ENCODE results near the gene TRMT6.

Gene TRMT6

GRCh38 chr20:5899444-5899843 lies 50.9 kb downstream of the TRMT6 start:
- TF ChIP-seq SNAI2 (CRISPR knock-in tag; IDR thresholded peaks at IDR 0.05) (no peak), CSDC2 (CRISPR knock-in tag; IDR thresholded peaks at IDR 0.05) (no peak), PPARA (CRISPR knock-in tag; IDR thresholded peaks at IDR 0.05; ENCODE audit: borderline replicate concordance) (no peak), OSR1 (CRISPR knock-in tag; IDR thresholded peaks at IDR 0.05) (no peak), CREB5 (CRISPR knock-in tag; IDR thresholded peaks at IDR 0.05; ENCODE audit: low read depth) (no peak), RARB (CRISPR knock-in tag; IDR thresholded peaks at IDR 0.05) (no peak), BACH2 (CRISPR knock-in tag; IDR thresholded peaks at IDR 0.05; ENCODE audit: borderline replicate concordance) (no peak), TSHZ2 (CRISPR knock-in tag; IDR thresholded peaks at IDR 0.05) (no peak), GLIS3 (CRISPR knock-in tag; IDR thresholded peaks at IDR 0.05) (no peak), ZFP30 (CRISPR knock-in tag; IDR thresholded peaks at IDR 0.05) (no peak), TCF4 (CRISPR knock-in tag; IDR thresholded peaks at IDR 0.05; ENCODE audit: borderline replicate concordance) (no peak), ZNF565 (CRISPR knock-in tag; conservative IDR thresholded peaks at IDR 0.05; ENCODE audit: low read depth) (no peak), ZNF70 (CRISPR knock-in tag; IDR thresholded peaks at IDR 0.05) (no peak), ISL1 (CRISPR knock-in tag; IDR thresholded peaks at IDR 0.05) (no peak), ARNTL (CRISPR knock-in tag; IDR thresholded peaks at IDR 0.05; ENCODE audit: borderline replicate concordance, low read depth) (no peak), TOX (CRISPR knock-in tag; IDR thresholded peaks at IDR 0.05; ENCODE audit: borderline replicate concordance) (no peak), PATZ1 (CRISPR knock-in tag; IDR thresholded peaks at IDR 0.05; ENCODE audit: borderline replicate concordance) (no peak), ZNF8 (CRISPR knock-in tag; IDR thresholded peaks at IDR 0.05) (no peak)
- TF ChIP-seq, protein P1, sequence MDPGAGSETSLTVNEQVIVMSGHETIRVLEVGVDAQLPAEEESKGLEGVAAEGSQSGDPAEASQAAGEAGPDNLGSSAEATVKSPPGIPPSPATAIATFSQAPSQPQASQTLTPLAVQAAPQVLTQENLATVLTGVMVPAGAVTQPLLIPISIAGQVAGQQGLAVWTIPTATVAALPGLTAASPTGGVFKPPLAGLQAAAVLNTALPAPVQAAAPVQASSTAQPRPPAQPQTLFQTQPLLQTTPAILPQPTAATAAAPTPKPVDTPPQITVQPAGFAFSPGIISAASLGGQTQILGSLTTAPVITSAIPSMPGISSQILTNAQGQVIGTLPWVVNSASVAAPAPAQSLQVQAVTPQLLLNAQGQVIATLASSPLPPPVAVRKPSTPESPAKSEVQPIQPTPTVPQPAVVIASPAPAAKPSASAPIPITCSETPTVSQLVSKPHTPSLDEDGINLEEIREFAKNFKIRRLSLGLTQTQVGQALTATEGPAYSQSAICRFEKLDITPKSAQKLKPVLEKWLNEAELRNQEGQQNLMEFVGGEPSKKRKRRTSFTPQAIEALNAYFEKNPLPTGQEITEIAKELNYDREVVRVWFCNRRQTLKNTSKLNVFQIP (CRISPR knock-in tag; IDR thresholded peaks at IDR 0.05; ENCODE audit: borderline replicate concordance, low read depth): no peak
- ATAC-seq: no peak

GRCh38 chr20:5895626-5896025 lies 54.7 kb downstream of the TRMT6 start:
- TF ChIP-seq ZFP30 (CRISPR knock-in tag; IDR thresholded peaks at IDR 0.05) (no peak), ZNF8 (CRISPR knock-in tag; IDR thresholded peaks at IDR 0.05) (no peak), ISL1 (CRISPR knock-in tag; IDR thresholded peaks at IDR 0.05) (no peak), ESRRG (CRISPR knock-in tag; IDR thresholded peaks at IDR 0.05) (no peak), PPARA (CRISPR knock-in tag; IDR thresholded peaks at IDR 0.05; ENCODE audit: borderline replicate concordance) (no peak), ZFP3 (CRISPR knock-in tag; IDR thresholded peaks at IDR 0.05) (no peak), OSR1 (CRISPR knock-in tag; IDR thresholded peaks at IDR 0.05) (no peak), GLIS3 (CRISPR knock-in tag; IDR thresholded peaks at IDR 0.05) (no peak), TOX (CRISPR knock-in tag; IDR thresholded peaks at IDR 0.05; ENCODE audit: borderline replicate concordance) (no peak), ZNF70 (CRISPR knock-in tag; IDR thresholded peaks at IDR 0.05) (no peak), ARNTL (CRISPR knock-in tag; IDR thresholded peaks at IDR 0.05; ENCODE audit: borderline replicate concordance, low read depth) (no peak), TSHZ2 (CRISPR knock-in tag; IDR thresholded peaks at IDR 0.05) (no peak)
- no peak for ATAC-seq

All from SK-N-SH treated with all-trans-retinoic acid at 6 μM for 48 hours (cell line).